IPS-18c (cell line): ENCODE results near the gene ITFG1.

Experiments used
- H3K4me3 ChIP-seq: 2 replicates; pipeline ENCODE4 v1.7.0; 2013; ENCODE audit warnings: low read depth, mild to moderate bottlenecking, low read length, moderate library complexity; ENCODE audit not compliant: insufficient read depth
- H3K9me3 ChIP-seq: one replicate; pipeline ENCODE4 v1.6.1; 2013; ENCODE audit warnings: mild to moderate bottlenecking, low read length, moderate library complexity; ENCODE audit not compliant: control insufficient read depth, insufficient read depth

ITFG1 gene

DNA sequence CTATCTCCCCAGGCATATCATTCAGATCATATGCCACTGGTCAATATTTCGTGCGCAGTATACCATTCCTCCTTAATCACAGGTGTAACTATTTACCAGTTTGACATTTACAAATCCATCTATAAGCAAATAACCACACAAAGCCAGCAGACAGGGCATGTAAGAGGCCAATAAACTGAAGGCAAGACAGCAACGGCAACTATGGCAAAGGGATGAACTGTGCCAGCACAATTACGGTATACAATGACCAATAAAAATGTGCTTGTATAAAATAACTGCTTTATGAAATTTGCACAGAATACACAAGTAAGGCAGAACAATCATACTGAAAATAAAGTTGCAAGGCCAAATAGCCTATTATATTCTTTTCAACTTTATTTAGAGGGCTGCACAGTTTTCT, 326.3 kb downstream of the ITFG1 start:
- H3K4me3 ChIP-seq = no peak overlapping the region
- no peaks in the 10 kb centered on the region for H3K9me3 ChIP-seq

DNA sequence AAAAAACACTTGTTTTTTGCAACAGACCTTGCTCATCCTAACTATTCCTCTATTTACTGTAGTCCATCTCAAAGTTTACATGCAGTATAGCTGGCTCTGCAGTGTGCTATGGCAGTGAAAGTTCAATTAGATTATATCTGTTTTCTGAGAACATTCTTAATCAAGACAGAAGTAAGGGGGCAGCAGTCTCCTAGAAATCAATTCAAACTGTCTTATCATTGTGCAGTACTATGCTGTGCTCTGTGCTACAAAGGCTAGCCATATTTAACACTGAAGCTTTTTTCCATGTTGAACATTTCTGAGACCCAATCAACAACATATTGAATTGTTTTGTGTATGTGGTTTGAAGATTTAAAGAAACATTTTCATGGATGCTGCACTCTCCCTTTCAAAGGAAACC, 328.6 kb downstream of the ITFG1 start:
- Histone ChIP-seq H3K9me3 (no peaks in the 10 kb centered on the region), H3K4me3 (no peak overlapping the region)

DNA sequence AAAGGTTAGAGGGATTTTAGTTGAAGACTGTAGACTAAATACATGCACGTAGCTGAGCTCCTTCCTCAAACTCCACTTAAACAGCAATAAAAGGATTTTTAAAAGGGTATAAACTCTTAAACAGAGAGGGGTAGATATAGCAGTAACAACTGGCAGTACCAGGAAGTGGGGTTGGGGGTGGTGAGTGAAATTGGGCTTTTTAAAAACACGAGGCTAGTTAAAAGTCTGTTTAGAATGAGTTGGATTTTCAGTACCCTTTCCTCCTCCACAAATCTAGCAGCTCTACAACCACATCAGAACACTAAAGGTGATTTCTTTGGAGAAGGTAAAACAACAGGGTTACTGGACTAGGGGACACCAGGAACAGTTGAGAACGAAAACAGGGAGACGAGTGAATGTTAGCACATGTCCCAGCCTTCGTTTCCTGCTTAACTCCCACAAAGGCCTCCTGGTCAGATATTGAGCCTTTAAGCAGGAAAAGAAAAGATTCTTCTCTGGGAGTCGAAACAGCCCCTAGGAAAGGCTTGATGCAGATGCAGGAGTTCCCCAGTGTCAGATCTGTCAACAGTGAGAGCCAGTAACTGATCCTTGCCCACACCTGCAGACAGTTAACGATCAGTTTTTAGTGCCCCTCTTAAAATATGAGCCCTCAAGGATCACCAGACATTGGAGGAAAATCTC, 331.0 kb downstream of the ITFG1 start:
- H3K4me3 ChIP-seq = no peak overlapping the region

DNA sequence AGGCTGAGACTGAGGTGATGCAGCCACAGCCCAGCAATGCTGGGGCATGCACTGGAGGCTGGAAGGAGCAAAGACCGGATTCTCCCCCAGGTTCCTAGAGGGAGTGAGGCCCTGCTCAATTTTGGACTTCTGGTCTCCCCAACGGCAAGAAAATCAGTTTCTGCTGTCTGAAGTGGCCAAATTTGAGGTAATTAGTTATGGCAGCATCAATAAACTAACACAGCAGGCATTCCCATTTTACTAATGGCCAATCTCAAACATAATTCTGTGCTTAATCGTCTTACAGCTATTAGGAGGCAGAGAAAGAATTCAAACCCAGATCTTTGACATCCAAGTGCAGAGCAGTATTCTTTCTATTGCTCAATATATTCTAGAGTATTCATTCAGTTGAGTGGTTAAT, 333.3 kb downstream of the ITFG1 start:
- Histone ChIP-seq H3K4me3 (no peak overlapping the region), H3K9me3 (no peaks in the 10 kb centered on the region)

More for the DNA sequence above, 331.0 kb downstream of the ITFG1 start:
- H3K9me3 ChIP-seq = no peaks in the 10 kb centered on the region

DNA sequence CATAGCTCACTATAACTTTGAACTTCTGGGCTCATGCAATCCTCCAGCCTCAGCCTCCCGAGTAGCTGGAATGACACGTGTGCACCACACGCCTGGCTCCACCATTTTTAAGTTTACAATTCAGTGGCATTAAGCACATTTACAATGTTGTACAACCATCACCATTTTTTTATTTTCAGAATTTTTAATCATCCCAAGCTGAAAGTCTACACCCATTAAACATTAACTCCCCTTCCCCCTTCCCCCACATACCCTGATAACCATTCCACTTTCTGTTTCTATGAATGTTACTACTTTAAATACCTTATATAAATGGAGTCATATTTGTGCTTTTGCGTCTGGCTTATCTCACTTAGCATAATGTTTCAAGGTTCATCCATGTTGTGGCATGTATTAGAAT, 335.1 kb downstream of the ITFG1 start:
- H3K9me3 ChIP-seq = no peaks in the 10 kb centered on the region
- H3K4me3 ChIP-seq = no peak overlapping the region

DNA sequence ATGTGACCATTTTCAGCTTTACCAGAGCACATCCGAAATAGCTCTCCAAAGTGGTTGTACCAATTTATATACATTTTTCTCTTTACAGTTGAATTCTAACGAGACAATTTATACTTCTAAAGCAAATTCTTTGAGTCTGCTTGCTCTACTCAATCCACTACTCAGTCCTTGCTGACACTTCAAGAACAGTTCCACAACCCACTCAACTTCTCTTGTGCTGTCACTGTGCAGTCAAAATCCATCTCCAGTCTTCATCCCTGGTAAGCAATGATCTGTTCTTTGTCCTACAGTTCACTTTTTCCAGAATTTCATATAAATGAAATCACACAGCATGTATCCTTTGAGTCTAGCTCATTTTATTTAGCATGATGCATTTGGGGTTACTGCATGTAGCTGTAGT, 347.7 kb downstream of the ITFG1 start:
- no peak overlapping the region for H3K4me3 ChIP-seq
- H3K9me3 ChIP-seq = no peaks in the 10 kb centered on the region

DNA sequence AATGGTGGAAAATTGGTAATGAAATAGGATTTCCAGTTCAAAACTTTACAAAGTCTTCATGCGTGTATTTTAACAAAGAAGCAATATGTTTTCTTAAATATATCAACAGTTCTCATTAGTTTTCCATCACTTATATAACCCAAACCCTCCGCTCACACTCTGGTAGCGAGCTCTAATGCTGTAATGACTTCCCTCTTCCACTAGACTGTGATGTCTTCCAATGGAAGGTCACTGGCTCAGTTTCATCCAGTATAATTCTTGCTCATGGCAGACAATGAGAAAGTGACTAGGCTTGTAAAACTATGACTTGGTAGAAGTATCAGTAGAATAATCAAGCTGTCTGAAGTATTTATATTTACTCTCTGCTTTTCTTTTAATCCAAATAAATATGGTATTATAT, 349.9 kb downstream of the ITFG1 start:
- Histone ChIP-seq H3K9me3 (no peaks in the 10 kb centered on the region), H3K4me3 (no peak overlapping the region)

DNA sequence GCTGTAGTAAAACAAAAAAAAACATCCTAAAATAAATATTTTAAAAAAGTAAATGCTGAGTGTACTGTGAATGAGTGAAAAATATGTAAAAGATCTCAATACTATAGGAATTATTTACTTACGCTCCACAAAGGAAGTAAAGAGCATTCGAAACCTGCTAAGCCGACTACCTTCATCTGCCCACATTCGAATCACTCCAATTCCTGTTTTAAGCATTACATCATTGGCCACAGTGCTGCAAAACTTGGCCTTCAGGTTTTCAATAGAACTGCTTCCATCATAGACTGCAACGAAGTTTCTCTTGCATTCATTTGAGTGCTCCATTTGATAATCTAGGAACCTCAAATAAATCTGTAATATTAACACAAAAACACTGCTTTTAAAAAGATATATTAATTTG, 351.5 kb downstream of the ITFG1 start:
- H3K4me3 ChIP-seq = no peak overlapping the region
- no peaks in the 10 kb centered on the region for H3K9me3 ChIP-seq
